COLO829 (cell line): Measurements from ENCODE around the gene RBM19.

ENCODE experiments used
- DNase-seq: peaks from one replicate; pipeline ENCODE4 v3.0.0; 2012; ENCODE audit warnings: low spot score

Gene RBM19

GRCh38 chr12:113855998-113856397, 110.1 kb downstream of the RBM19 start:
- DNase-seq: no peak

GRCh38 chr12:113854385-113855142, 111.6 kb downstream of the RBM19 start:
- DNase-seq: no peak

GRCh38 chr12:113853491-113853890, 112.6 kb downstream of the RBM19 start:
- no peak for DNase-seq

- no peak for DNase-seq
Observed at GRCh38 chr12:113852695-113853490, 113.2 kb downstream of the RBM19 start.

GRCh38 chr12:113852264-113852663, 113.9 kb downstream of the RBM19 start:
- no peak for DNase-seq

GRCh38 chr12:113850309-113851056, 115.6 kb downstream of the RBM19 start:
- DNase-seq: no peak

- DNase-seq: no peak
Observed at GRCh38 chr12:113847856-113848255, 118.3 kb downstream of the RBM19 start.

- DNase-seq: no peak
Observed at GRCh38 chr12:113846883-113847755, 119.0 kb downstream of the RBM19 start.

GRCh38 chr12:113845900-113846674, 120.0 kb downstream of the RBM19 start:
- DNase-seq: no peak

- DNase-seq: no peak
Observed at GRCh38 chr12:113844495-113845210, 121.5 kb downstream of the RBM19 start.

GRCh38 chr12:113842699-113843098, 123.4 kb downstream of the RBM19 start:
- DNase-seq: no peak

- DNase-seq: no peak
Observed at GRCh38 chr12:113841786-113842185, 124.3 kb downstream of the RBM19 start.

GRCh38 chr12:113840401-113841042, 125.6 kb downstream of the RBM19 start:
- DNase-seq: no peak

GRCh38 chr12:113838896-113839295, 127.2 kb downstream of the RBM19 start:
- no peak for DNase-seq

GRCh38 chr12:113837528-113838296, 128.4 kb downstream of the RBM19 start:
- DNase-seq: no peak

- no peak for DNase-seq
Observed at GRCh38 chr12:113837084-113837483, 129.0 kb downstream of the RBM19 start.

- DNase-seq: no peak
Observed at GRCh38 chr12:113835896-113836295, 130.2 kb downstream of the RBM19 start.

- DNase-seq: no peak
Observed at GRCh38 chr12:113835433-113835832, 130.7 kb downstream of the RBM19 start.

- no peak for DNase-seq
Observed at GRCh38 chr12:113833422-113833821, 132.7 kb downstream of the RBM19 start.
